ENCODE data around the gene YAE1. TPM values are rescaled to one million over a fixed set of nuclear protein-coding genes. Genes with fewer than 3 reads are reported as not detected.

Gene YAE1
- total RNA-seq, 6 experiments from 2014 or later: 5.4 to 11.2 (median 7.4) TPM

DNA sequence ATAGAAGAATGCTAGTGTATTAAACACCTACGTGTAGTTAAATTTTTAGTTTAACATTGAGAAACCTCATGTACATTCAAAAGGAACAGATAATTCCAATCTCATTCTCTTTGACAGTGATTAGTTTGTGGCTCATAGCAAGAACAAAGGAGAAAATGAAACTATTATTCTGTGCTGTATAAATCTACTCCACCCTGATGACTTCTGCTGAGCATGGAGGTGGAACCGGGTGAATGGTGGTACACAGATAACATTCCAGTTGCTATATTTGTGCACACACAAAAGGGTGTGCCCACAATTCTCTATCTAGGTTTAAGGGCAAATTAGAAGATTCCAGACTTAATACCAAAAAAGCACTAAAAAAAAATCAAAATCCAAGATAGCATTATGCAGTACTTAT lies 40.1 kb downstream of the YAE1 start:
- H3K4me1 ChIP-seq: no peaks in the 10 kb centered on the region
- TF ChIP-seq, protein P1, sequence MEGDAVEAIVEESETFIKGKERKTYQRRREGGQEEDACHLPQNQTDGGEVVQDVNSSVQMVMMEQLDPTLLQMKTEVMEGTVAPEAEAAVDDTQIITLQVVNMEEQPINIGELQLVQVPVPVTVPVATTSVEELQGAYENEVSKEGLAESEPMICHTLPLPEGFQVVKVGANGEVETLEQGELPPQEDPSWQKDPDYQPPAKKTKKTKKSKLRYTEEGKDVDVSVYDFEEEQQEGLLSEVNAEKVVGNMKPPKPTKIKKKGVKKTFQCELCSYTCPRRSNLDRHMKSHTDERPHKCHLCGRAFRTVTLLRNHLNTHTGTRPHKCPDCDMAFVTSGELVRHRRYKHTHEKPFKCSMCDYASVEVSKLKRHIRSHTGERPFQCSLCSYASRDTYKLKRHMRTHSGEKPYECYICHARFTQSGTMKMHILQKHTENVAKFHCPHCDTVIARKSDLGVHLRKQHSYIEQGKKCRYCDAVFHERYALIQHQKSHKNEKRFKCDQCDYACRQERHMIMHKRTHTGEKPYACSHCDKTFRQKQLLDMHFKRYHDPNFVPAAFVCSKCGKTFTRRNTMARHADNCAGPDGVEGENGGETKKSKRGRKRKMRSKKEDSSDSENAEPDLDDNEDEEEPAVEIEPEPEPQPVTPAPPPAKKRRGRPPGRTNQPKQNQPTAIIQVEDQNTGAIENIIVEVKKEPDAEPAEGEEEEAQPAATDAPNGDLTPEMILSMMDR (IDR thresholded peaks at IDR 0.05): no peak
- no peak for TF ChIP-seq POLR2A (IDR thresholded peaks at IDR 0.05)
- H3K36me3 ChIP-seq: no peaks in the 10 kb centered on the region
- WGBS (ENCODE audit: insufficient coverage, low coverage, low lambda C conversion rate, missing lambda C conversion rate): 79% methylated on average over 2 of the region's 2 CpGs
- H3K27ac ChIP-seq: no peak overlapping the region
- H3K27me3 ChIP-seq: no peaks in the 10 kb centered on the region
- no peaks in the 10 kb centered on the region for H3K9me3 ChIP-seq
- H3K4me3 ChIP-seq: no peak overlapping the region
- DNase-seq (no peak), ATAC-seq (no peak)
- intact Hi-C loops (cut with DNase I): no loop called here

DNA sequence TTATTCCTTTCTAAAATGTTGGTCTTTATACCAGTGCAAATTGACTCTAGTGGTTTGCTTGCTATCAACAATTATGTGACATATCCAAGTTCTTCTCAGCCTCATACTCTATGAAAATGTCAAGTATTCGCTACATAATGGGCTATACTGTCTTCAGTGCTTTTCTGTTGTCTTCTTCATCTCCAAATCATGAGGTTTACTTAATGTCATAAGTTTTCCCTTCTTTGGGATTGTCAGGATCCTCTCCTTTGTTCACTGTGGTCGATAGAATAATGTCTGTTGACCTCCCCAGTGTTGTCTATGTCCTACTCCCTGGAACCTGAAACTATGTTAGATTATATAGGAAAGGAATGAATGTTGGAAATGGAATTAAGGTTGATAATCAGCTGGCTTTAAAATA lies 40.7 kb downstream of the YAE1 start:
- TF ChIP-seq POLR2A (IDR thresholded peaks at IDR 0.05): no peak
- TF ChIP-seq, protein P1 (IDR thresholded peaks at IDR 0.05): no peak
- intact Hi-C loops (cut with DNase I): no loop called here
- no peaks in the 10 kb centered on the region for H3K4me1 ChIP-seq
- H3K27ac ChIP-seq: no peak overlapping the region
- H3K9me3 ChIP-seq: no peaks in the 10 kb centered on the region
- DNase-seq (no peak), ATAC-seq (no peak)
- H3K36me3 ChIP-seq: no peaks in the 10 kb centered on the region
- 74% methylated on average over 2 of the region's 2 CpGs for WGBS (ENCODE audit: insufficient coverage, low coverage, low lambda C conversion rate, missing lambda C conversion rate)
- no peaks in the 10 kb centered on the region for H3K27me3 ChIP-seq
- no peak overlapping the region for H3K4me3 ChIP-seq

DNA sequence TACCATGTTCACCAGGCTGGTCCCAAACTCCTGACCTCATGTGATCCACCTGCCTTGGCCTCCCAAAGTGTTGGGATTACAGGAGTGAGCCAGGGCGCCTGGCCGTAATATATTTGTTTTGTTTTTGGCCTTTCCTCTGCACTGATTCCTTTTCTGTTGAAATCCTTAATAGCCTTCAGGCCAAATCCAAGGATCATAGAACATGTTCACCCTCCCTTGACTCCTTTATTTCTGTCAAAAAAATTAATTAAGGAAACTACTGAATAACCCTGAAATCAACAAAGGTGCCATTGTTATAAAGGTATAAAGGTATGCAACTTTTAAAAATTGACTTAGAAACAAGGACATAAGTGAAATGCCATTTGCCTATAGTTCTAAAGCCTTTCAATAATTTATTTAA lies 41.7 kb downstream of the YAE1 start:
- WGBS (ENCODE audit: insufficient coverage, low coverage, low lambda C conversion rate, missing lambda C conversion rate): 46% methylated on average over 2 of the region's 2 CpGs
- TF ChIP-seq, protein P1 (IDR thresholded peaks at IDR 0.05): no peak
- TF ChIP-seq POLR2A (IDR thresholded peaks at IDR 0.05): no peak
- Histone ChIP-seq H3K27me3 (no peaks in the 10 kb centered on the region), H3K9me3 (no peaks in the 10 kb centered on the region), H3K36me3 (no peaks in the 10 kb centered on the region), H3K27ac (no peak overlapping the region), H3K4me3 (no peak overlapping the region), H3K4me1 (no peaks in the 10 kb centered on the region)
- DNase-seq: no peak
- no peak for ATAC-seq
- intact Hi-C loops (cut with DNase I): no loop called here

DNA sequence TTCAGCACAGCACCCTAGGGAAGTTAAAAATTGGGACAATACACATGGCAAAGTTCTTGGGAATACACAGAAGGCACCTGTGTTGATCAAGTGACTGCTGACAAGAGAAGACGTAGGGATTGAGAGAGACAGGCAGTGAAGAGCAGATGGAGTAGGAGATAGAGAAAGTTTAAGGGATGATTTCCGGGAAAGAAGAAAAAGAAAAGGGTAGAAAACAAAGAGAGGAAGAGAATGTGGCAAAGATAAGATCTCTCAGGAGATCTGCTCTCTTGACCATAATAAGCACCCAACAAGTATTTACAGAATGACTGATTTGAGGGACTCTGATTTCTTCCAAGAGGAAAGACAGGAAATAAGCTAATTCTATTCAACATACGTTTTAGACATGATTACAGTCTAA lies 42.1 kb downstream of the YAE1 start:
- 41% methylated on average over 3 of the region's 3 CpGs for WGBS (ENCODE audit: insufficient coverage, low coverage, low lambda C conversion rate, missing lambda C conversion rate)
- Histone ChIP-seq H3K9me3 (no peaks in the 10 kb centered on the region), H3K27ac (no peak overlapping the region), H3K36me3 (no peaks in the 10 kb centered on the region), H3K4me3 (no peak overlapping the region), H3K4me1 (no peaks in the 10 kb centered on the region), H3K27me3 (no peaks in the 10 kb centered on the region)
- TF ChIP-seq, protein P1 (IDR thresholded peaks at IDR 0.05): no peak
- TF ChIP-seq POLR2A (IDR thresholded peaks at IDR 0.05): no peak
- no peak for ATAC-seq
- intact Hi-C loops (cut with DNase I): no loop called here
- DNase-seq: no peak

All from right lobe of liver (tissue), 6 donors.